CD4-positive, alpha-beta T cell (primary cell): ENCODE data around the gene ARMC3. TPM values are rescaled to one million over a fixed set of nuclear protein-coding genes. Genes with fewer than 3 reads are reported as not detected.
"Not testable (repeated sequence)": the region's sequence is repeated elsewhere in the genome, so short reads cannot be mapped to it uniquely, and the experiment has no call there.

Experiments
- ATAC-seq: fragments of 200-7000 bp; cut with Tn5 transposase; one replicate; pipeline ENCODE4 v1.10.0; 2022; ENCODE audit warnings: mild to moderate bottlenecking; ENCODE audit not compliant: poor library complexity
- CTCF ChIA-PET: fragments of 350-600 bp; sonication (Branson Sonifier 250); formaldehyde crosslinking; loops from one replicate; lab custom pipeline; 2021; ENCODE audit warnings: antibody characterized with exemption, inconsistent platforms; lab: Charles Lee
- POLR2A ChIA-PET: fragments of 350-600 bp; sonication (Branson Sonifier 250); formaldehyde crosslinking; loops from one replicate; lab custom pipeline; 2021; ENCODE audit warnings: antibody characterized with exemption, inconsistent platforms; lab: Charles Lee
- DNase-seq, 14 experiments: peaks; one replicate each; pipeline ENCODE4 v3.0.0-alpha.2; 2013 to 2020; ENCODE audit warnings: mixed read lengths in 2 of 14
- H3K27ac ChIP-seq, 2 donors: one replicate each; pipeline versions ENCODE4 v1.5.1 to v1.7.0; 2013; ENCODE audit warnings: low read length in 2 of 2, low read depth in 1 of 2, mild to moderate bottlenecking in 1 of 2
- H3K27me3 ChIP-seq, 2 experiments: 1 replicate in 1 of 2; 2 replicates in 1 of 2; pipeline versions ENCODE4 v1.6.1 to v1.7.0; 2013; ENCODE audit warnings: low read length in 2 of 2, control low read depth in 1 of 2, mild to moderate bottlenecking in 1 of 2, moderate library complexity in 1 of 2; ENCODE audit not compliant: insufficient read depth in 2 of 2, control insufficient read depth in 1 of 2
- H3K36me3 ChIP-seq: one replicate; pipeline ENCODE4 v1.6.1; 2013; ENCODE audit warnings: low read length, control low read depth; ENCODE audit not compliant: insufficient read depth
- H3K4me1 ChIP-seq: one replicate; pipeline ENCODE4 v1.6.1; 2013; ENCODE audit warnings: low read length, control low read depth; ENCODE audit not compliant: insufficient read depth
- H3K4me3 ChIP-seq: one replicate; pipeline ENCODE4 v1.5.1; 2013; ENCODE audit warnings: mild to moderate bottlenecking, low read length, moderate library complexity
- H3K9me3 ChIP-seq, 2 experiments: 1 replicate in 1 of 2; 2 replicates in 1 of 2; pipeline versions ENCODE4 v1.6.1 to v1.7.0; 2013; ENCODE audit warnings: low read length in 2 of 2, mild to moderate bottlenecking in 2 of 2, control low read depth in 1 of 2, moderate library complexity in 1 of 2; ENCODE audit not compliant: control insufficient read depth in 1 of 2, insufficient read depth in 1 of 2
- H3K27ac Mint-ChIP-seq: one replicate; pipeline ENCODE4 v1.8.0; 2020; ENCODE audit warnings: mixed read lengths
- H3K27me3 Mint-ChIP-seq: one replicate; pipeline ENCODE4 v1.8.0; 2021; ENCODE audit warnings: mixed read lengths
- H3K36me3 Mint-ChIP-seq: one replicate; pipeline ENCODE4 v1.8.0; 2021; ENCODE audit warnings: low read depth, mixed read lengths
- H3K4me1 Mint-ChIP-seq: one replicate; pipeline ENCODE4 v1.8.0; 2021; ENCODE audit warnings: low read depth, mixed read lengths
- H3K4me3 Mint-ChIP-seq: one replicate; pipeline ENCODE4 v1.8.0; 2020; ENCODE audit warnings: mild to moderate bottlenecking, mixed read lengths
- H3K9me3 Mint-ChIP-seq: one replicate; pipeline ENCODE4 v1.8.0; 2020; ENCODE audit warnings: mixed read lengths
- CTCF ChIP-seq: fragments of 200-600 bp; IDR thresholded peaks from one replicate; pipeline ENCODE4 v1.8.0; 2022; ENCODE audit warnings: antibody characterized with exemption, mild to moderate bottlenecking
- intact Hi-C, 2 experiments: fragments of 100-400 bp; cut with DNase I in 1 of 2; cut with micrococcal nuclease in 1 of 2; formaldehyde crosslinking; loops; one replicate each; pipeline versions ENCODE4 v1.15.1 to v1.9.0; 2023 to 2025; cut with DNase I, micrococcal nuclease
- total RNA-seq, 174 experiments: library from RNA in 2 of 174; stranded (reverse) in 2 of 174; gene quantifications; one replicate each; pipeline ENCODE4 v1.2.3 and lab custom pipeline; 2021 to 2026

The ARMC3 gene
- total RNA-seq, 2 experiments from 2014 or later = not detected

- no peak for TF ChIP-seq CTCF
- Mint-ChIP-seq H3K9me3 (no peaks in the 10 kb centered on the region), H3K4me1 (peaks cover 5% of the 10 kb centered on the region), H3K36me3 (no peaks in the 10 kb centered on the region), H3K27ac (no peak overlapping the region), H3K27me3 (peaks cover 28% of the 10 kb centered on the region), H3K4me3 (no peak overlapping the region)
- ChIA-PET CTCF (no interaction called here), POLR2A (no interaction called here)
- Histone ChIP-seq H3K27ac (no peak overlapping the region), H3K4me3 (no peak overlapping the region), H3K4me1 (peaks cover 3% of the 10 kb centered on the region), H3K36me3 (no peaks in the 10 kb centered on the region), H3K9me3 (no peaks in the 10 kb centered on the region), H3K27me3 (no peaks in the 10 kb centered on the region)
- intact Hi-C loops = no loop called here
- DNase-seq (no peak), ATAC-seq (no peak)
These were observed 143.0 kb downstream of the ARMC3 start for GRCh38 chr10:23070913-23071218.

GRCh38 chr10:23072593-23072992, 144.7 kb downstream of the ARMC3 start:
- H3K27ac Mint-ChIP-seq, H3K4me3 ChIP-seq, intact Hi-C loops, H3K4me1 ChIP-seq, H3K4me3 Mint-ChIP-seq, H3K36me3 Mint-ChIP-seq, POLR2A ChIA-PET, ATAC-seq, H3K36me3 ChIP-seq, H3K27ac ChIP-seq, H3K9me3 ChIP-seq, H3K27me3 ChIP-seq, DNase-seq, H3K4me1 Mint-ChIP-seq, H3K9me3 Mint-ChIP-seq, CTCF ChIA-PET: not testable (repeated sequence)
- peaks cover 39% of the 10 kb centered on the region for H3K27me3 Mint-ChIP-seq

GRCh38 chr10:23073527-23073926, 145.7 kb downstream of the ARMC3 start:
- Histone ChIP-seq H3K4me3 (no peak overlapping the region), H3K27ac (no peak overlapping the region), H3K4me1 (no peaks in the 10 kb centered on the region), H3K9me3 (no peaks in the 10 kb centered on the region), H3K36me3 (no peaks in the 10 kb centered on the region), H3K27me3 (peaks cover 3 to 14% of the 10 kb centered on the region in 2 experiments)
- no peaks in the 10 kb centered on the region for H3K4me1 Mint-ChIP-seq
- DNase-seq (no peak), ATAC-seq (no peak)
- H3K4me3 Mint-ChIP-seq = no peak overlapping the region
- H3K9me3 Mint-ChIP-seq = no peaks in the 10 kb centered on the region
- no peaks in the 10 kb centered on the region for H3K36me3 Mint-ChIP-seq
- H3K27me3 Mint-ChIP-seq = peaks cover 40% of the 10 kb centered on the region
- no peak for TF ChIP-seq CTCF
- intact Hi-C loops = no loop called here
- POLR2A ChIA-PET = no interaction called here
- CTCF ChIA-PET = no interaction called here
- no peak overlapping the region for H3K27ac Mint-ChIP-seq

- no peaks in the 10 kb centered on the region for H3K36me3 Mint-ChIP-seq
- peaks cover 48% of the 10 kb centered on the region for H3K27me3 Mint-ChIP-seq
- Histone ChIP-seq H3K4me1 (no peaks in the 10 kb centered on the region), H3K4me3 (no peak overlapping the region), H3K27me3 (peaks cover 13 to 28% of the 10 kb centered on the region in 2 experiments), H3K27ac (no peak overlapping the region), H3K9me3 (no peaks in the 10 kb centered on the region), H3K36me3 (no peaks in the 10 kb centered on the region)
- no peak overlapping the region for H3K4me3 Mint-ChIP-seq
- POLR2A ChIA-PET = no interaction called here
- no peak for TF ChIP-seq CTCF
- H3K27ac Mint-ChIP-seq = no peak overlapping the region
- DNase-seq = no peak
- ATAC-seq = no peak
- intact Hi-C loops = no loop called here
- H3K9me3 Mint-ChIP-seq = no peaks in the 10 kb centered on the region
- no peaks in the 10 kb centered on the region for H3K4me1 Mint-ChIP-seq
- CTCF ChIA-PET = no interaction called here
These were observed 147.8 kb downstream of the ARMC3 start for GRCh38 chr10:23075672-23076071.
